Neural cell (in vitro differentiated cells): ENCODE results near the gene NOP9. TPM values are rescaled to one million over a fixed set of nuclear protein-coding genes. Genes with fewer than 3 reads are reported as not detected.

ENCODE experiments used
- H2AFZ ChIP-seq: fragments of 200-600, 300-800 bp; sonication (generic), shearing (Covaris generic); 2 replicates; pipeline ENCODE4 v1.6.0; 2014; ENCODE audit warnings: low read depth, mild to moderate bottlenecking, antibody characterized with exemption, low read length, moderate library complexity
- H3F3A ChIP-seq: fragments of 200-600 bp; shearing (Covaris generic); 2 replicates; pipeline ENCODE4 v1.6.1; 2016; ENCODE audit warnings: mild to moderate bottlenecking, moderate library complexity, mixed read lengths, antibody characterized with exemption, low read length; ENCODE audit not compliant: insufficient read depth, poor library complexity, severe bottlenecking
- H3K27ac ChIP-seq: fragments of 200-600, 300-800 bp; sonication (generic), shearing (Covaris generic); 2 replicates; pipeline ENCODE4 v1.5.1; 2014; ENCODE audit warnings: mild to moderate bottlenecking, low read length, moderate library complexity
- H3K27me3 ChIP-seq: fragments of 300-800, 200-600 bp; sonication (generic), shearing (Covaris generic); 2 replicates; pipeline ENCODE4 v1.6.0; 2014; ENCODE audit warnings: mild to moderate bottlenecking, low read depth, low read length, moderate library complexity; ENCODE audit not compliant: insufficient read depth
- H3K36me3 ChIP-seq: fragments of 300-800, 200-600 bp; sonication (generic), shearing (Covaris generic); 2 replicates; pipeline ENCODE4 v1.5.1; 2014; ENCODE audit warnings: mild to moderate bottlenecking, antibody characterized with exemption, low read length, moderate library complexity; ENCODE audit not compliant: insufficient read depth
- H3K4me2 ChIP-seq: fragments of 300-800, 200-600 bp; sonication (generic), shearing (Covaris generic); 2 replicates; pipeline ENCODE4 v1.6.0; 2014; ENCODE audit warnings: mild to moderate bottlenecking, low read length
- H3K4me3 ChIP-seq: fragments of 300-800, 200-600 bp; sonication (generic), shearing (Covaris generic); 2 replicates; pipeline ENCODE4 v1.5.1; 2014; ENCODE audit warnings: mild to moderate bottlenecking, low read length, moderate library complexity
- H3K79me2 ChIP-seq: fragments of 200-600 bp; shearing (Covaris generic); replicated peaks from 2 replicates; pipeline ENCODE4 v1.6.0; 2014; ENCODE audit warnings: mild to moderate bottlenecking, low read length, moderate library complexity; ENCODE audit not compliant: insufficient read depth
- H3K9ac ChIP-seq: fragments of 300-800, 200-600 bp; sonication (generic), shearing (Covaris generic); 2 replicates; pipeline ENCODE4 v1.6.1; 2016; ENCODE audit warnings: mild to moderate bottlenecking, low read length, mixed read lengths
- H3K9me2 ChIP-seq: fragments of 200-600 bp; shearing (Covaris generic); 2 replicates; pipeline ENCODE4 v1.6.1; 2016; ENCODE audit warnings: mild to moderate bottlenecking, low read length, mixed read lengths; ENCODE audit not compliant: insufficient read depth
- H3K9me3 ChIP-seq: fragments of 200-600, 300-800 bp; sonication (generic), shearing (Covaris generic); 2 replicates; pipeline ENCODE4 v1.6.1; 2016; ENCODE audit warnings: mild to moderate bottlenecking, mixed run types, low read length, moderate library complexity, mixed read lengths
- H4K20me1 ChIP-seq: fragments of 200-600 bp; shearing (Covaris generic); 2 replicates; pipeline ENCODE4 v1.6.1; 2016; ENCODE audit warnings: mild to moderate bottlenecking, mixed run types; ENCODE audit not compliant: insufficient read depth
- CTCF ChIP-seq: fragments of 450-650 bp; IDR thresholded peaks from 2 replicates; pipeline ENCODE4 v1.5.1; 2014; ENCODE audit warnings: antibody characterized with exemption, mild to moderate bottlenecking, moderate library complexity; ENCODE audit not compliant: poor library complexity, severe bottlenecking
- EZH2 ChIP-seq: fragments of 200-600, 300-800 bp; shearing (Covaris generic), sonication (generic); IDR thresholded peaks from 2 replicates; pipeline ENCODE4 v1.6.1; 2014; ENCODE audit warnings: antibody characterized with exemption, low read length, borderline replicate concordance, mild to moderate bottlenecking; ENCODE audit not compliant: insufficient read depth, poor library complexity, severe bottlenecking
- MXI1 ChIP-seq: fragments of 450-650 bp; conservative IDR thresholded peaks from 2 replicates; pipeline ENCODE4 v1.6.1; 2014; ENCODE audit warnings: antibody characterized with exemption, mild to moderate bottlenecking; ENCODE audit not compliant: poor library complexity, severe bottlenecking
- POLR2AphosphoS5 ChIP-seq: IDR thresholded peaks from 2 replicates; pipeline ENCODE4 v1.6.1; 2012
- RAD21 ChIP-seq: fragments of 450-650 bp; conservative IDR thresholded peaks from 2 replicates; pipeline ENCODE4 v1.6.1; 2014; ENCODE audit warnings: antibody characterized with exemption, mild to moderate bottlenecking, moderate library complexity
- TAF1 ChIP-seq: IDR thresholded peaks from 2 replicates; pipeline ENCODE4 v1.6.1; 2012; ENCODE audit warnings: low read depth
- polyA plus RNA-seq: library from polyadenylated mRNA; depleted of rRNA; stranded (reverse); fragments of >200 nt; gene quantifications from 2 replicates; pipeline ENCODE4 v1.2.3, GENCODE V29; 2014
- TF ChIP-seq, protein P1 (sequence below): IDR thresholded peaks from 2 replicates; pipeline ENCODE4 v1.6.1; 2012; ENCODE audit warnings: borderline replicate concordance

Gene NOP9
- polyA plus RNA-seq, 1 donor from 2014 or later = 13.0 TPM

- TF ChIP-seq TAF1 = no peak
Measured at GRCh38 chr14:24310265-24310645, 10.6 kb downstream of the NOP9 start (continued).

DNA sequence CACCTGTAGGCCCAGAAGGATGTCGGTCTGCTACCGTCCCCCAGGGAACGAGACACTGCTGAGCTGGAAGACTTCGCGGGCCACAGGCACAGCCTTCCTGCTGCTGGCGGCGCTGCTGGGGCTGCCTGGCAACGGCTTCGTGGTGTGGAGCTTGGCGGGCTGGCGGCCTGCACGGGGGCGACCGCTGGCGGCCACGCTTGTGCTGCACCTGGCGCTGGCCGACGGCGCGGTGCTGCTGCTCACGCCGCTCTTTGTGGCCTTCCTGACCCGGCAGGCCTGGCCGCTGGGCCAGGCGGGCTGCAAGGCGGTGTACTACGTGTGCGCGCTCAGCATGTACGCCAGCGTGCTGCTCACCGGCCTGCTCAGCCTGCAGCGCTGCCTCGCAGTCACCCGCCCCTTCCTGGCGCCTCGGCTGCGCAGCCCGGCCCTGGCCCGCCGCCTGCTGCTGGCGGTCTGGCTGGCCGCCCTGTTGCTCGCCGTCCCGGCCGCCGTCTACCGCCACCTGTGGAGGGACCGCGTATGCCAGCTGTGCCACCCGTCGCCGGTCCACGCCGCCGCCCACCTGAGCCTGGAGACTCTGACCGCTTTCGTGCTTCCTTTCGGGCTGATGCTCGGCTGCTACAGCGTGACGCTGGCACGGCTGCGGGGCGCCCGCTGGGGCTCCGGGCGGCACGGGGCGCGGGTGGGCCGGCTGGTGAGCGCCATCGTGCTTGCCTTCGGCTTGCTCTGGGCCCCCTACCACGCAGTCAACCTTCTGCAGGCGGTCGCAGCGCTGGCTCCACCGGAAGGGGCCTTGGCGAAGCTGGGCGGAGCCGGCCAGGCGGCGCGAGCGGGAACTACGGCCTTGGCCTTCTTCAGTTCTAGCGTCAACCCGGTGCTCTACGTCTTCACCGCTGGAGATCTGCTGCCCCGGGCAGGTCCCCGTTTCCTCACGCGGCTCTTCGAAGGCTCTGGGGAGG lies 11.3 kb downstream of the NOP9 start, which contains the start of gene LTB4R:
Gene LTB4R (plus strand): TSS at position 857 of the 959 bp plus-strand sequence. CDS start 4,150 bp downstream, outside the sequence.
- no peaks in the 10 kb centered on the region for H3F3A ChIP-seq
- TF ChIP-seq EZH2 (no peak), POLR2AphosphoS5 (no peak), CTCF (no peak)
- H3K9me3 ChIP-seq = no peaks in the 10 kb centered on the region
- no peaks in the 10 kb centered on the region for H3K79me2 ChIP-seq
- no peaks in the 10 kb centered on the region for H3K27me3 ChIP-seq
- no peak within 1 kb of the TSS for H3K9ac ChIP-seq
- H4K20me1 ChIP-seq = no peaks in the 10 kb centered on the region
- H3K4me2 ChIP-seq = no peak within 1 kb of the TSS
- no peak within 1 kb of the TSS for H3K4me3 ChIP-seq
- H3K27ac ChIP-seq = no peak within 1 kb of the TSS
- no peaks in the 10 kb centered on the region for H3K36me3 ChIP-seq
- H2AFZ ChIP-seq = no peak within 1 kb of the TSS
- no peaks in the 10 kb centered on the region for H3K9me2 ChIP-seq

- no peaks in the 10 kb centered on the region for H3K9me2 ChIP-seq
Measured at GRCh38 chr14:24311837-24312615, 12.4 kb downstream of the NOP9 start.

More at GRCh38 chr14:24311837-24312615, 12.4 kb downstream of the NOP9 start:
- Histone ChIP-seq H3F3A (no peaks in the 10 kb centered on the region), H2AFZ (no peak overlapping the region), H3K36me3 (no peaks in the 10 kb centered on the region), H3K27ac (no peak overlapping the region), H4K20me1 (no peaks in the 10 kb centered on the region), H3K9ac (no peak overlapping the region), H3K4me2 (no peak overlapping the region), H3K27me3 (no peaks in the 10 kb centered on the region), H3K79me2 (no peaks in the 10 kb centered on the region), H3K4me3 (no peak overlapping the region), H3K9me3 (no peaks in the 10 kb centered on the region)
- TF ChIP-seq MXI1 = no peak
- TF ChIP-seq CTCF = no peak
- TF ChIP-seq, protein P1, sequence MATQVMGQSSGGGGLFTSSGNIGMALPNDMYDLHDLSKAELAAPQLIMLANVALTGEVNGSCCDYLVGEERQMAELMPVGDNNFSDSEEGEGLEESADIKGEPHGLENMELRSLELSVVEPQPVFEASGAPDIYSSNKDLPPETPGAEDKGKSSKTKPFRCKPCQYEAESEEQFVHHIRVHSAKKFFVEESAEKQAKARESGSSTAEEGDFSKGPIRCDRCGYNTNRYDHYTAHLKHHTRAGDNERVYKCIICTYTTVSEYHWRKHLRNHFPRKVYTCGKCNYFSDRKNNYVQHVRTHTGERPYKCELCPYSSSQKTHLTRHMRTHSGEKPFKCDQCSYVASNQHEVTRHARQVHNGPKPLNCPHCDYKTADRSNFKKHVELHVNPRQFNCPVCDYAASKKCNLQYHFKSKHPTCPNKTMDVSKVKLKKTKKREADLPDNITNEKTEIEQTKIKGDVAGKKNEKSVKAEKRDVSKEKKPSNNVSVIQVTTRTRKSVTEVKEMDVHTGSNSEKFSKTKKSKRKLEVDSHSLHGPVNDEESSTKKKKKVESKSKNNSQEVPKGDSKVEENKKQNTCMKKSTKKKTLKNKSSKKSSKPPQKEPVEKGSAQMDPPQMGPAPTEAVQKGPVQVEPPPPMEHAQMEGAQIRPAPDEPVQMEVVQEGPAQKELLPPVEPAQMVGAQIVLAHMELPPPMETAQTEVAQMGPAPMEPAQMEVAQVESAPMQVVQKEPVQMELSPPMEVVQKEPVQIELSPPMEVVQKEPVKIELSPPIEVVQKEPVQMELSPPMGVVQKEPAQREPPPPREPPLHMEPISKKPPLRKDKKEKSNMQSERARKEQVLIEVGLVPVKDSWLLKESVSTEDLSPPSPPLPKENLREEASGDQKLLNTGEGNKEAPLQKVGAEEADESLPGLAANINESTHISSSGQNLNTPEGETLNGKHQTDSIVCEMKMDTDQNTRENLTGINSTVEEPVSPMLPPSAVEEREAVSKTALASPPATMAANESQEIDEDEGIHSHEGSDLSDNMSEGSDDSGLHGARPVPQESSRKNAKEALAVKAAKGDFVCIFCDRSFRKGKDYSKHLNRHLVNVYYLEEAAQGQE = no peak
- TF ChIP-seq TAF1 = no peak
- TF ChIP-seq RAD21 = no peak
